Hematopoietic multipotent progenitor cell treated with erythropoietin and hydrocortisone succinate and interleukin-3 and kit ligand, for 15 days (in vitro differentiated cells): ENCODE measurements around the gene ABCC4.

Source experiments
- DNase-seq: peaks from one replicate; pipeline ENCODE4 v3.0.0-alpha.2; 2015; ENCODE audit warnings: low spot score

ABCC4 gene

GRCh38 chr13:95156208-95156607, 145.0 kb downstream of the ABCC4 start:
- DNase-seq: no peak

- no peak for DNase-seq
Measured at GRCh38 chr13:95155504-95155903, 145.7 kb downstream of the ABCC4 start.

- no peak for DNase-seq
Measured at GRCh38 chr13:95155093-95155492, 146.2 kb downstream of the ABCC4 start.

- no peak for DNase-seq
Measured at GRCh38 chr13:95154413-95154886, 146.8 kb downstream of the ABCC4 start.

- DNase-seq: no peak
Measured at GRCh38 chr13:95153647-95154412, 147.4 kb downstream of the ABCC4 start.

GRCh38 chr13:95151942-95152587, 149.2 kb downstream of the ABCC4 start:
- DNase-seq: no peak

GRCh38 chr13:95150555-95150954, 150.7 kb downstream of the ABCC4 start:
- no peak for DNase-seq

GRCh38 chr13:95146486-95146885, 154.8 kb downstream of the ABCC4 start:
- no peak for DNase-seq

GRCh38 chr13:95145587-95145986, 155.7 kb downstream of the ABCC4 start:
- no peak for DNase-seq

- no peak for DNase-seq
Measured at GRCh38 chr13:95140502-95140901, 160.7 kb downstream of the ABCC4 start.

- no peak for DNase-seq
Measured at GRCh38 chr13:95138876-95139585, 162.2 kb downstream of the ABCC4 start.

- no peak for DNase-seq
Measured at GRCh38 chr13:95137096-95137495, 164.2 kb downstream of the ABCC4 start.

- no peak for DNase-seq
Measured at GRCh38 chr13:95136638-95137037, 164.6 kb downstream of the ABCC4 start.

- no peak for DNase-seq
Measured at GRCh38 chr13:95133498-95133897, 167.8 kb downstream of the ABCC4 start.

GRCh38 chr13:95129004-95129403, 172.2 kb downstream of the ABCC4 start:
- DNase-seq: no peak

- DNase-seq: no peak
Measured at GRCh38 chr13:95128045-95128643, 173.1 kb downstream of the ABCC4 start.

GRCh38 chr13:95124959-95125358, 176.3 kb downstream of the ABCC4 start:
- DNase-seq: no peak

- DNase-seq: no peak
Measured at GRCh38 chr13:95123726-95124125, 177.5 kb downstream of the ABCC4 start.

- no peak for DNase-seq
Measured at GRCh38 chr13:95122063-95122462, 179.2 kb downstream of the ABCC4 start.

- DNase-seq: no peak
Measured at GRCh38 chr13:95121516-95121915, 179.7 kb downstream of the ABCC4 start.

- DNase-seq: no peak
Measured at GRCh38 chr13:95120650-95121049, 180.6 kb downstream of the ABCC4 start.

GRCh38 chr13:95118541-95119324, 182.5 kb downstream of the ABCC4 start:
- no peak for DNase-seq
